HG03342 (cell line): ENCODE measurements around the gene DOCK6.

Source experiments
- ATAC-seq: cut with Tn5 transposase; IDR thresholded peaks from one replicate; pipeline ENCODE4 v1.9.1; 2021; ENCODE audit warnings: mild to moderate bottlenecking, moderate library complexity; ENCODE audit not compliant: unreplicated experiment

DOCK6 gene

GRCh38 chr19:11261971-11262839, at the start of gene DOCK6:
Gene DOCK6 (minus strand): TSS chr19:11262524. CDS start chr19:11262440, 84 bp downstream.
- ATAC-seq = no peak

GRCh38 chr19:11306337-11306736, 44.0 kb upstream of the DOCK6 start:
- ATAC-seq = no peak

- ATAC-seq = no peak
Measured at GRCh38 chr19:11304936-11305335, 42.6 kb upstream of the DOCK6 start.

GRCh38 chr19:11300811-11301120, 38.4 kb upstream of the DOCK6 start:
- ATAC-seq = no peak

GRCh38 chr19:11299946-11300810, 37.9 kb upstream of the DOCK6 start:
- no peak for ATAC-seq

- ATAC-seq = no peak
Measured at GRCh38 chr19:11296264-11296663, 33.9 kb upstream of the DOCK6 start.

- ATAC-seq = no peak
Measured at GRCh38 chr19:11295665-11296245, 33.4 kb upstream of the DOCK6 start, which contains the start of gene TSPAN16. Gene TSPAN16 (plus strand): TSS chr19:11296160. CDS start chr19:11296298, 138 bp downstream.

- ATAC-seq = no peak
Measured at GRCh38 chr19:11295180-11295579, 32.9 kb upstream of the DOCK6 start.

- peak; percentile 49 for ATAC-seq
Measured at GRCh38 chr19:11293433-11294389, 31.4 kb upstream of the DOCK6 start.

GRCh38 chr19:11291991-11292390, 29.7 kb upstream of the DOCK6 start:
- ATAC-seq = no peak

GRCh38 chr19:11291415-11291814, 29.1 kb upstream of the DOCK6 start:
- ATAC-seq = no peak

GRCh38 chr19:11290256-11290655, 27.9 kb upstream of the DOCK6 start:
- ATAC-seq = no peak

GRCh38 chr19:11288349-11288748, 26.0 kb upstream of the DOCK6 start:
- ATAC-seq = no peak

GRCh38 chr19:11286312-11286974, 24.1 kb upstream of the DOCK6 start:
- no peak for ATAC-seq

- ATAC-seq = no peak
Measured at GRCh38 chr19:11284515-11284914, 22.2 kb upstream of the DOCK6 start.

GRCh38 chr19:11281356-11282049, 19.2 kb upstream of the DOCK6 start:
- no peak for ATAC-seq

- no peak for ATAC-seq
Measured at GRCh38 chr19:11279505-11280236, 17.3 kb upstream of the DOCK6 start.

GRCh38 chr19:11278670-11279069, 16.3 kb upstream of the DOCK6 start:
- ATAC-seq = no peak
